22Rv1 (cell line): ENCODE measurements around the gene PPRC1.

Source experiments
- H3K27ac ChIP-seq: fragments of 450-650 bp; 2 replicates; pipeline ENCODE4 v1.5.1; 2017
- ZFX ChIP-seq: fragments of 450-650 bp; IDR thresholded peaks from 2 replicates; pipeline ENCODE4 v1.6.1; 2017; ENCODE audit warnings: antibody characterized with exemption, borderline replicate concordance
- TF ChIP-seq, protein P1 (sequence below): fragments of 450-650 bp; IDR thresholded peaks from 2 replicates; pipeline ENCODE4 v1.5.1; 2017; ENCODE audit warnings: mild to moderate bottlenecking

Gene PPRC1

GRCh38 chr10:102132563-102133372, at the start of gene PPRC1:
Gene PPRC1 (plus strand): TSS chr10:102133040. CDS start chr10:102133069, 29 bp downstream.
- peak within 1 kb of the TSS; percentile 93 for H3K27ac ChIP-seq
- TF ChIP-seq, protein P1, sequence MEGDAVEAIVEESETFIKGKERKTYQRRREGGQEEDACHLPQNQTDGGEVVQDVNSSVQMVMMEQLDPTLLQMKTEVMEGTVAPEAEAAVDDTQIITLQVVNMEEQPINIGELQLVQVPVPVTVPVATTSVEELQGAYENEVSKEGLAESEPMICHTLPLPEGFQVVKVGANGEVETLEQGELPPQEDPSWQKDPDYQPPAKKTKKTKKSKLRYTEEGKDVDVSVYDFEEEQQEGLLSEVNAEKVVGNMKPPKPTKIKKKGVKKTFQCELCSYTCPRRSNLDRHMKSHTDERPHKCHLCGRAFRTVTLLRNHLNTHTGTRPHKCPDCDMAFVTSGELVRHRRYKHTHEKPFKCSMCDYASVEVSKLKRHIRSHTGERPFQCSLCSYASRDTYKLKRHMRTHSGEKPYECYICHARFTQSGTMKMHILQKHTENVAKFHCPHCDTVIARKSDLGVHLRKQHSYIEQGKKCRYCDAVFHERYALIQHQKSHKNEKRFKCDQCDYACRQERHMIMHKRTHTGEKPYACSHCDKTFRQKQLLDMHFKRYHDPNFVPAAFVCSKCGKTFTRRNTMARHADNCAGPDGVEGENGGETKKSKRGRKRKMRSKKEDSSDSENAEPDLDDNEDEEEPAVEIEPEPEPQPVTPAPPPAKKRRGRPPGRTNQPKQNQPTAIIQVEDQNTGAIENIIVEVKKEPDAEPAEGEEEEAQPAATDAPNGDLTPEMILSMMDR: peak; percentile 93
- no peak for TF ChIP-seq ZFX

- no peak for TF ChIP-seq ZFX
- TF ChIP-seq, protein P1: no peak
- H3K27ac ChIP-seq: no peak overlapping the region
These were observed 49.3 kb upstream of the PPRC1 start for GRCh38 chr10:102083541-102083940.

- TF ChIP-seq ZFX: no peak
- TF ChIP-seq, protein P1: no peak
These were observed 47.5 kb upstream of the PPRC1 start for GRCh38 chr10:102085336-102085735.

DNA sequence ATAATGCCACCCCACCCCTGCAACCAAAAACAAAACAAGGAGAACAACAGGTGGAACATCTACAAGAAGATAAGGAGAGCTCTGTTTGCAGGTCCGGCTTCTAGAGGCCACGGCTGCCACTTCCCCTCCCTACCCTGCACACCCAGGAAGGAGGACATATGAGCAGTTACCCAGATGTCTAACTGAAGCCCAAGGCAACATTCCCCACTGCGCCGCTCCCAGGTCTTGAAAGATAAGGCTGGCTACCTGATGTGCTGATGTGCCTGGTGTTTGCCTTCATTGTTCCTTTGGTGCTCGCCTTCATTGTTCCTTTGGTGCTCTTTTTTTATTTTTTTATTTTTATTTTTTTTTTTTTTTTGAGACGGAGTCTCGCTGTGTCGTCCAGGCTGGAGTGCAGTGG, 46.6 kb upstream of the PPRC1 start:
- TF ChIP-seq, protein P1: no peak
- no peak for TF ChIP-seq ZFX
- H3K27ac ChIP-seq: no peak overlapping the region

More at GRCh38 chr10:102085336-102085735, 47.5 kb upstream of the PPRC1 start:
- no peak overlapping the region for H3K27ac ChIP-seq

GRCh38 chr10:102090772-102091171, 42.1 kb upstream of the PPRC1 start:
- TF ChIP-seq, protein P1: no peak
- no peak for TF ChIP-seq ZFX
- no peak overlapping the region for H3K27ac ChIP-seq

- TF ChIP-seq, protein P1: no peak
- no peak for TF ChIP-seq ZFX
- no peak overlapping the region for H3K27ac ChIP-seq
These were observed 36.4 kb upstream of the PPRC1 start for GRCh38 chr10:102096449-102096848.

DNA sequence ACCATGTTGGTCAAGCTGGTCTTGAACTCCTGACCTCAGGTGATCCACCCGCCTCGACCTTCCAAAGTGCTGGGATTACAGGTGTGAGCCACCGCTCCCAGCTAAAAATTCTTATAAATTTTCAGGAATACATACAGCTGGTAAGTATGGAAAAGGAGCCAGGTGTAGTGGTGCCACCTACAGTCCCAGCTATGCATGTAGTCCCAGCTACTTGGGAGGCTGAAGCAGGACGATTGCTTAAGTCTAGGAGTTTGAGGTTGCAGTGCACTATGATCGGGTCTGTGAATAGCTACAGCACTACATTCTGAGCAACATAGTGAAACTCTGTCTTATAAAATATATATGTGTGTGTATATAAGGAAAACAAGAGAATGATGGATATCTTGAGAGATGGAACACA, 31.7 kb upstream of the PPRC1 start:
- TF ChIP-seq, protein P1: peak; percentile 48
- no peak for TF ChIP-seq ZFX
- no peak overlapping the region for H3K27ac ChIP-seq
